ENCODE results near the gene MAD1L1. TPM values are rescaled to one million over a fixed set of nuclear protein-coding genes. Genes with fewer than 3 reads are reported as not detected.

MAD1L1 gene
- total RNA-seq, 2 experiments from 2014 or later: 157 to 160 TPM

DNA sequence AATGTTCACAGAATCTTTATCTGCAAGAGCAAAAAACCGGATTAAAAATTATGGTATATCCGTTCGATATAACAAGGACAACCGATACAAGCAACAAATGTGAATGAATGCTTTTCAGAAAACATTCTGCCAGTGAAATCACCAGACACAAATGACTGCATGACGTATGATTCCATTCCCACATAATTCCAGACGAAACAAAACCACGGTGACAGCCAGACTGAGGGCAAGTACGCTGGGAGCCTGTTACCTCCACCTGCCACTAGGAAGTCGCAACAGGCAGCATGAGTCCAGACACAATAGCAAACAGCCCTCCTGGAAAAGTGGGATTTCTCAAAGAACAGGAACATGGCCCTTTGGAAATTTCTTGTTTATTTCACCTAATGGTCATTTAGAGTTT is 41.7 kb downstream of the MAD1L1 start:
- POLR2A ChIA-PET: no interaction called here
- intact Hi-C loops (cut with DNase I, micrococcal nuclease): no loop called here
- H3K27ac ChIP-seq (ENCODE audit: low read depth in 1 of 2, low read length in 2 of 2): no peak overlapping the region
- no peak for DNase-seq
- H3K4me3 Mint-ChIP-seq: no peak overlapping the region
- peaks cover 6 to 10% of the 10 kb centered on the region in 2 experiments for H3K9me3 ChIP-seq (ENCODE audit: control insufficient read depth in 1 of 2, insufficient read depth in 1 of 2, low read length in 2 of 2)
- no peak overlapping the region for H3K27ac Mint-ChIP-seq
- H3K9me3 Mint-ChIP-seq: no peaks in the 10 kb centered on the region
- H3K27me3 Mint-ChIP-seq: no peaks in the 10 kb centered on the region
- TF ChIP-seq, protein P1, sequence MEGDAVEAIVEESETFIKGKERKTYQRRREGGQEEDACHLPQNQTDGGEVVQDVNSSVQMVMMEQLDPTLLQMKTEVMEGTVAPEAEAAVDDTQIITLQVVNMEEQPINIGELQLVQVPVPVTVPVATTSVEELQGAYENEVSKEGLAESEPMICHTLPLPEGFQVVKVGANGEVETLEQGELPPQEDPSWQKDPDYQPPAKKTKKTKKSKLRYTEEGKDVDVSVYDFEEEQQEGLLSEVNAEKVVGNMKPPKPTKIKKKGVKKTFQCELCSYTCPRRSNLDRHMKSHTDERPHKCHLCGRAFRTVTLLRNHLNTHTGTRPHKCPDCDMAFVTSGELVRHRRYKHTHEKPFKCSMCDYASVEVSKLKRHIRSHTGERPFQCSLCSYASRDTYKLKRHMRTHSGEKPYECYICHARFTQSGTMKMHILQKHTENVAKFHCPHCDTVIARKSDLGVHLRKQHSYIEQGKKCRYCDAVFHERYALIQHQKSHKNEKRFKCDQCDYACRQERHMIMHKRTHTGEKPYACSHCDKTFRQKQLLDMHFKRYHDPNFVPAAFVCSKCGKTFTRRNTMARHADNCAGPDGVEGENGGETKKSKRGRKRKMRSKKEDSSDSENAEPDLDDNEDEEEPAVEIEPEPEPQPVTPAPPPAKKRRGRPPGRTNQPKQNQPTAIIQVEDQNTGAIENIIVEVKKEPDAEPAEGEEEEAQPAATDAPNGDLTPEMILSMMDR (IDR thresholded peaks at IDR 0.05): no peak
- H3K36me3 Mint-ChIP-seq (ENCODE audit: low read depth): peaks cover 68% of the 10 kb centered on the region
- peaks cover 10% of the 10 kb centered on the region for H3K36me3 ChIP-seq (ENCODE audit: insufficient read depth, low read length)
- no peak overlapping the region for H3K4me3 ChIP-seq (ENCODE audit: low read length)
- ATAC-seq (ENCODE audit: poor library complexity): no peak
- H3K27me3 ChIP-seq (ENCODE audit: control insufficient read depth in 1 of 2, insufficient read depth in 2 of 2, low read length in 2 of 2): no peaks in the 10 kb centered on the region
- H3K4me1 ChIP-seq (ENCODE audit: insufficient read depth, low read length): no peaks in the 10 kb centered on the region
- no peaks in the 10 kb centered on the region for H3K4me1 Mint-ChIP-seq (ENCODE audit: low read depth)
- CTCF ChIA-PET: no interaction called here

DNA sequence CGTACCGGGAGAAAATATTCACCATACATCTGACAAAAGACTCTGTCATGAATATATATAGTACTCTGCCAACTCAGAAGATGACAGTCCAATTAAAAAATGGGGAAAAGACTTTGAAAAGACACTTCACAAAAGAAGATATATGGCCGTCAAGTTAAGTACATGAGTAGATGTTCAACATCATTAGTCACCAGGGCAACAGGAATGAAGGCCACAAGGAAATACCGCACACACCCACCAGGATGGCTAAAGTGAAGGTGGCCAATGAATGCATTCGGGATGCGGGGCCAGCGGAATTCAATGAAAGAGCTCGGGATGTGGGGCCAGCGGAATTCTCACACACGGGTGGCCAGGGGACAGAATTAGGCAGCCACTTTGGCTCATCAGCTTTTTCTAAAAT is 42.2 kb downstream of the MAD1L1 start:
- no peaks in the 10 kb centered on the region for H3K27me3 ChIP-seq (ENCODE audit: control insufficient read depth in 1 of 2, insufficient read depth in 2 of 2, low read length in 2 of 2)
- ATAC-seq (ENCODE audit: poor library complexity) (no peak), DNase-seq (no peak)
- Mint-ChIP-seq H3K4me3 (no peak overlapping the region), H3K36me3 (ENCODE audit: low read depth) (peaks cover 68% of the 10 kb centered on the region), H3K4me1 (ENCODE audit: low read depth) (no peaks in the 10 kb centered on the region), H3K27ac (no peak overlapping the region), H3K27me3 (no peaks in the 10 kb centered on the region), H3K9me3 (no peaks in the 10 kb centered on the region)
- no peak overlapping the region for H3K4me3 ChIP-seq (ENCODE audit: low read length)
- peaks cover 2 to 5% of the 10 kb centered on the region in 2 experiments for H3K9me3 ChIP-seq (ENCODE audit: control insufficient read depth in 1 of 2, insufficient read depth in 1 of 2, low read length in 2 of 2)
- intact Hi-C loops (cut with DNase I, micrococcal nuclease): no loop called here
- ChIA-PET CTCF (no interaction called here), POLR2A (no interaction called here)
- peaks cover 5% of the 10 kb centered on the region for H3K36me3 ChIP-seq (ENCODE audit: insufficient read depth, low read length)
- H3K27ac ChIP-seq (ENCODE audit: low read depth in 1 of 2, low read length in 2 of 2): no peak overlapping the region
- H3K4me1 ChIP-seq (ENCODE audit: insufficient read depth, low read length): no peaks in the 10 kb centered on the region
- TF ChIP-seq, protein P1 (IDR thresholded peaks at IDR 0.05): no peak

DNA sequence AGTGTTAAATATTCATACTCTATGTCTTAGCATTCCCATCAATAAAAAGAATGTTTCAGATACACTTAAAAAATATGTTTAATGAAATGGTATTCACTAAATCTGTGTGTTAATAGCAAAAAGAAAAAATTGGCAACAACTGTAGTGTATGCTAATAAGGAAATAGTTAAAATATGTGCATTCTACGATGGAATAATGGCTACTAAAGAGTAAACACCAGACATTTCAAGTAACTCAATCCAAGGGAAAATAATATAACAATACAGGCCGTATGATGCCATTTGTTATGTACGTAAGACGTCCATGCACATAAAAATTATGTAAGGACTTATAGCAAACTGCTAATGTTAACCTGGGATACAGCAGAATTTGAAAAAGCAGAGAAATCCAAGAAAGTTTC is 46.6 kb downstream of the MAD1L1 start:
- ATAC-seq (ENCODE audit: poor library complexity) (no peak), DNase-seq (no peak)
- H3K4me1 ChIP-seq (ENCODE audit: insufficient read depth, low read length): no peaks in the 10 kb centered on the region
- H3K27ac ChIP-seq (ENCODE audit: low read depth in 1 of 2, low read length in 2 of 2): no peak overlapping the region
- no peaks in the 10 kb centered on the region for H3K9me3 ChIP-seq (ENCODE audit: control insufficient read depth in 1 of 2, insufficient read depth in 1 of 2, low read length in 2 of 2)
- intact Hi-C loops (cut with DNase I, micrococcal nuclease): no loop called here
- H3K4me3 ChIP-seq (ENCODE audit: low read length): no peak overlapping the region
- no peaks in the 10 kb centered on the region for H3K4me1 Mint-ChIP-seq (ENCODE audit: low read depth)
- H3K27ac Mint-ChIP-seq: no peak overlapping the region
- no peaks in the 10 kb centered on the region for H3K27me3 ChIP-seq (ENCODE audit: control insufficient read depth in 1 of 2, insufficient read depth in 2 of 2, low read length in 2 of 2)
- H3K27me3 Mint-ChIP-seq: no peaks in the 10 kb centered on the region
- POLR2A ChIA-PET: no interaction called here
- CTCF ChIA-PET: no interaction called here
- H3K9me3 Mint-ChIP-seq: no peaks in the 10 kb centered on the region
- H3K36me3 Mint-ChIP-seq (ENCODE audit: low read depth): peaks cover 60% of the 10 kb centered on the region
- no peaks in the 10 kb centered on the region for H3K36me3 ChIP-seq (ENCODE audit: insufficient read depth, low read length)
- TF ChIP-seq, protein P1 (IDR thresholded peaks at IDR 0.05): no peak
- no peak overlapping the region for H3K4me3 Mint-ChIP-seq
